ENCODE measurements around the gene SLC9A8.

DNA sequence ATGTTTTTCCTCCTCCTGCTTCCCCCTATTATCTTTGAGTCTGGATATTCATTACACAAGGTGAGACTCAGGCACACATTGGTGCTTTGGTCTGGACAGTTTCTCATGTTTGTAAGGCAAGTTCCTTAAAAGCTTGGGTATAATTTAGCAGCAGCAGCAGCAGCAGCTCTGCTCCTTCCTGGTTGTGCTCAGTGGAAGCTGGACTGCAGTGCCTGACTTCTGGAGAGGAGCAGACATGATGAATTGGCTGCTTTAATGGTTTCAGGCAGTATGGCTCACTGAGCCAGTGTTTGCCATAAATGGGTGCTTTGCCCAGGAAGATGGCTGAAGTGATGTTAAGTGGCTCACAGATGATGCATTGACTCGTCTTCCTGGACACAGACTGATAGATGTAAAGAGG is 32.4 kb downstream of the SLC9A8 start:
- TF ChIP-seq GATA2 (IDR thresholded peaks at IDR 0.05; ENCODE audit: low read depth, low read length) (no peak), GATA3 (IDR thresholded peaks at IDR 0.05; ENCODE audit: low read depth, low read length) (no peak)

All from SH-SY5Y (cell line).